ENCODE measurements around the gene AURKB.

- TF ChIP-seq POLR2A (IDR thresholded peaks at IDR 0.05) (no peak), CTCF (IDR thresholded peaks at IDR 0.05) (no peak)
These were observed 25.3 kb upstream of the AURKB start for GRCh38 chr17:8235676-8236075.
